Measurements from ENCODE around the gene BPI.
"Not testable (repeated sequence)": the region's sequence is repeated elsewhere in the genome, so short reads cannot be mapped to it uniquely, and the experiment has no call there.

The BPI gene

DNA sequence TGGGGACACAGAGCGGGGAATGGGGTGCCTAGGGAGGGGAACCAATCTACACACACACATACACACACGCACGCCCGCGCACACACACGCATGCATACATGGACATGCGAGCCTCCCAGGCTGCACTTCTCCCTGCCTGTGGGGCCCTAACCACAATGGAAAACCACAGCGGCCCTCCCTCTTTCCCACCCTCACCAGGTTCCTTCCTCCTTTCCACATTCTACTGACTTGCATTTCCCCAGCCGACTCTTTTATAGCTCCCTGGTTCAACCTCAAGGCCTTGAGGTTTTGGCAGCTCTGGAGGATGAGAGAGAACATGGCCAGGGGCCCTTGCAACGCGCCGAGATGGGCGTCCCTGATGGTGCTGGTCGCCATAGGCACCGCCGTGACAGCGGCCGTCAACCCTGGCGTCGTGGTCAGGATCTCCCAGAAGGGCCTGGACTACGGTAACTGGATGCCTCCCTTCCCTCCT is at the start of gene BPI:
Gene BPI (plus strand): TSS at position 249 of the 472 bp plus-strand sequence. CDS start 68 bp downstream, at position 317.
- no peak for DNase-seq

DNA sequence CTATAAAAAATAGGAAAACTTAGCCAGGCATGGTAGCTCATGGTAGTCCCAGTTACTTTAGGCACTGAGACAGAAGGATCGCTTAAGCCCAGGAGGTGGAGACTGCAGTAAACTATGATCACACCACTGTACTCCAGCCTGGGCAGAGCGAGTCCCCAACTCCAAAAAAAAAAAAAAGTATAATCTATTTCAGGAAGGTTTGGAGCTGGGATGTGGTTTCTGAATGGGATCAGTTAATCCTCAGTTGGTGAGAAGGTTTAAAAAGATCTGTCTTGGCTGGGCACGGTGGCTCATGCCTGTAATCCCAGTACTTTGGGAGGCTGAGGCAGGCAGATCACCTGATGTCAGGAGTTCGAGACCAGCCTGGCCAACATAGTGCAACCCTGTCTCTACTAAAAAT is 49.3 kb upstream of the BPI start:
- DNase-seq = not testable (repeated sequence)

DNA sequence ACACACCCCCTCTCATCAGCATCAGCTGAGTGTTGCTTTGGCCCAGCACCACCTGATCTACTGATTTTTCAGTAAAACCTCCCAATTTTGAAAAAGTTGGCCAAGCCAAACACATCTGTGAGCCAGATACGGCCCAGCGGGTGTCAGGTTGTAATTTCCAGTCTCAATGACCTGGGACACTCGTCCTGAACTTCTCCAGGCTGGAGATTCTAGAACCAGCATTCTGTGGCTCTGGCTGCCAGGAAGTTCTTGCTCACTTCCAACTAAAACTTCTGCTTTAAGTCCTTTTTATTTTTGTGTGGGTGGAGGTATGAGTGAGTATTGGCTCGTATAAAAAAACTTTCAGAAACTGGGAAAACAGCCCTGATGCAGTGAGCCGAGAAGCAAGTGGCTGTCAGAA is 48.6 kb upstream of the BPI start:
- no peak for DNase-seq

- no peak for DNase-seq
Observed at GRCh38 chr20:38256021-38256420, 47.9 kb upstream of the BPI start.

GRCh38 chr20:38256966-38257365 is 47.0 kb upstream of the BPI start:
- no peak for DNase-seq

DNA sequence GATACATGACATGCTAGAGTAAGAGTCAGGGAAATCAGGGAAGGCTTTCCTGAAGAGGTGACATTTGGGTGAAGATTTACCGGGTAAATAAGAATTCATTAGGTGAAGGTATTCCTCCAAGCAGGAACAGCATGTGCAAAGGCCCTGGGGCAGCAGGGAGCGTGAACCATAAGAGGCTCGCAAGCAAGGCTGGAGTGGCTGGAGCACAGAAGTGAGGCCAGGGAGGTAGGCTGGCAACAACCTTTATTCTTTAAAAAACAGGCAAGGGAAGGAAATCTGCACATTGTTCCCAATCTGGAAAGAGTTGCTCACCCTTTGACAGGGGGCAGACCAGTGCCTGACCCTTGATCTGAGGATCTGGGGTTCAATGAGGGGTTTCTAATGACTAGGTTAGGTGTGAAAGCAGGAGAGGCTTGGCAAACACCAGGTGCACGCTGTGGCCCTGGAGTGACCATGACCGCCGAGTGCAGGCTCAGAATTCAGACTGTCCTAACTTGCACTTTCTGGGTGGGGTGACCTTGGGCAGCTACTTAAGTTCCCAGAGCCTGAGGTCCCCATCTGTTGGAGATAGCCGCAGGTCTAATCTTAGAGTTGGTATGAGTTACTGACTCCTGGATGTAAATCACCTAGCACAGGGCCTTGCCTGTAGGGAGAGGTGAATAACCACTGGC is 45.3 kb upstream of the BPI start:
- DNase-seq = no peak

DNA sequence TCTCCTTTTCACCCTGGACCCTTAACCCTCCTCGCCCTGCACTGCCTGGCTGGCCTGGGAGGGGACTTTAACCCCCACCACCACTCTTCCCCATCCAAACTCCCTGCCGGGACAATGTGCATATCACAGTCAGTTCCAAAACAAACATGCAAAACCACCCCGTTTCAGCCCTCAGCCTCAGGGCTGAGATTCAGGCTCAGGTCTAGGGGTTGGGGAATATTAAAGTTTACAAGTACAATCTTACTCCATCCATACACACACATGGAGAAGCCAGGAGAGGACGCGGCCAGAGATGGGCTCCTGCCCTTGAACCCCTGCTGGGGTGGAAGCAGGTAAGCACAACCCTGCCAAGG is 44.0 kb upstream of the BPI start:
- no peak for DNase-seq

DNA sequence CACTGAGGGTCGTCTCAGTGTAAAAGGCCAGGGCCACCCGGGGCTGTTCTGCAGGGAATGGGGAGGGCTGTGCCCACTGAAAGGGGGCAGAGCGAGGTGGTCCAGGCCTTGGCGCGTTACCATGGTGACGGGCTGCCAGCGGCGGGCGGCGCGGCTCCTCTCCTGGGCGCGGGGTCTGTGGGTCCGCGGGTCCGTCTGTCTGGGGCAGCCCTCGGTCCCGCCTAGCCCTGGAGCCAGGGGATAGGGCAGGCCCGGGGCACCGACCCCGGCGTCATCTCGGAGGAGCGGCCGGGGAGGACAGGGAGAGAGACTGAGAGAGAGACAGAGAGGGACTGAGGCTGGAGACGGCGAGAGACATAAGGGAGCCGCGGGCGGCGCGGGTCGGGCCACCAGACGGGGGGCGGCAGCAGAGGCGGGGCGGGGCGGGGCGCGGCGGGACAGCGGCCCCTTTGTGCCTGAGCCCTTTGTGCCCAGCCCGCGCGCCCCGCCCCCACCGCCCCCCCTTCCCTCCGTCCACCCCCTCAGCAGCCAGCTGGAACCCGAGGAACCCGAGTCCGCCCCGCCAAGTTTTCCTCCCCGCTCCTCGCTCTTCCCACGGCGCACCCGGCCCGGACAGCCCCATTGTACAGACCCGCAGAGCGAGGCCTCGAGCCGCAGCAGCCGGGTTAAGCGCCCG is 43.4 kb upstream of the BPI start, which contains the start of gene KIAA1755:
Gene KIAA1755 (minus strand): TSS at position 358 of the 676 bp plus-strand sequence. CDS start 235 bp downstream, at position 123.
- DNase-seq = peak; percentile 47 to 60

DNA sequence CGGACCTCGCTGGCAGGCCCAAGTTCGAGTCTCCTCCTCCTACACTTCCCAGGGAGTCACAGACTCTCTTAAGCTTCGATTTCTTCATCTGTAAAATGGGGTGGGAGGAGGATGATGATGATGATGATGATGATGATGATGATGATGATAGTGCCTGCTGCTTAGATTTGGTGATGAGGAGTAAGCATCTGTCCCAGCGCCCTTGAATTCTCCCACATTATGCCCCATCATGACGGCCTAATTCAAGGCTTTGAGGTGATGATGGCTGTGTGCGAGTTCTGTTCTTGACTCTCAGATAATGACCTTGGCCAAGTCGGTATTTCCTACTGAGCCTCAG is 42.9 kb upstream of the BPI start:
- DNase-seq = no peak

- no peak for DNase-seq
Observed at GRCh38 chr20:38262931-38263330, 41.0 kb upstream of the BPI start.

DNA sequence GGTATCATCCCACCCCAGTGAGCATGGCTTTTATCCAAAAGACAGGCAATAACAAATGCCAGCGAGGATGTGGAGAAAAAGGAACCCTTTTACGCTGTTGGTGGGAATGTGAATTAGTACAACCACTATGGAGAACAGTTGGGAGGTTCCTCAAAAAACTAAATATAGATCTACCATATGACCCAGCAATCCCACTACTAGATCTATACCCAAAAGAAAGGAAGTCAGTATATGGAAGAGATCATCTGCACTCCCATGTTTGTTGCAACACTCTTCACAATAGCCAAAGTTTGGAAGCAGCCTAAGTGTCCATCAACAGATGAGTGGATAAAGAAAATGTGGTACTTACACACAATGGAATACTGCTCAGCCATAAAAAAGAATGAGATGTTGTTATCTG is 37.5 kb upstream of the BPI start:
- no peak for DNase-seq

DNA sequence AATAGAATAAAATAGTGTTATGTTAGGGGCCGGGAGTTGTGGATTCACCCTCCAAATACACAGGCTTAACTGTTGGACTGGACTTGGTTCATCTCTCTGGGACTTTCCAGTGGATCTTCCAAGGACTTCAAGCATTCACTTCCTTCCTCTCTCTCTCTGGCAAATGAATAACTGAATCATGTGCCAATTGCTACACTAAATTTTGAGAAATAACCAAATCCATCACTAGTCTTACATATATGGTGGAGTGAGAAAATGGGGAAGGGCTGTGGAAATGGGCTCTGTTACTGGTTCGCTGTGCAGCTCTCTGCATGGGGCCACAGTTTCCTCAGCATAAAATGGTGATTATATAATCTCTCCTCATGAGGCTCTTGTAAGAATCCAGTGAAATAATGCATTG is 36.7 kb upstream of the BPI start:
- DNase-seq = no peak

DNA sequence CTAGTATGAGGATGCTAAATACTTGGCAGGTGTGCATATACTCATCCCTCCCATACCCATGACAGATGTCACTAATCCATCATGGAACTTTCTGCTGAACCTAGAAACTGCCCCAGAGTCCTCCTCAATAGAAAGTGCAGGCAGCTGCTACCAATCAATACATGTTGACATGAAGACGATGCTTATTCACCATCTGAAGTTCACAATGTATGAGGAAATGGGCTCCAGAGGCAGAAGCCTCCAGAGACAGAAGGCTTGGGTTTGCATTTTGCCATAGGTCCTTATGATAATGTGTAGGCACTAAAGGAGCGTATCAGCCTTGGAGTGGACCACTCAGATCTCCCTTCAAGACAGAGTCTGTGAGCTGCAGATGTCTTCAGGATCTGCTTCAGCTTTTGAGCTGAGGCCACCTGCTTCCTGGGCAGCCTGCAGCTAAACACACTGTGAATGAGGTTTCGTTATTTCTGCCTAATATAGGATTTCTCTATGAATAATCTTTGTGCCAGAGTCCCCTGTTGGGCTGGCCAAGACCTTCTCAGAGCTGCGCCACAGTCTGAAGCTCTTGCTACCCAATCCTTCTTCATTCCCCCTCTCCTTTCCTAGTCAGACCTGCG is 35.9 kb upstream of the BPI start:
- DNase-seq = peak; percentile 37 to 77

- no peak for DNase-seq
Observed at GRCh38 chr20:38269040-38269439, 34.9 kb upstream of the BPI start.

DNA sequence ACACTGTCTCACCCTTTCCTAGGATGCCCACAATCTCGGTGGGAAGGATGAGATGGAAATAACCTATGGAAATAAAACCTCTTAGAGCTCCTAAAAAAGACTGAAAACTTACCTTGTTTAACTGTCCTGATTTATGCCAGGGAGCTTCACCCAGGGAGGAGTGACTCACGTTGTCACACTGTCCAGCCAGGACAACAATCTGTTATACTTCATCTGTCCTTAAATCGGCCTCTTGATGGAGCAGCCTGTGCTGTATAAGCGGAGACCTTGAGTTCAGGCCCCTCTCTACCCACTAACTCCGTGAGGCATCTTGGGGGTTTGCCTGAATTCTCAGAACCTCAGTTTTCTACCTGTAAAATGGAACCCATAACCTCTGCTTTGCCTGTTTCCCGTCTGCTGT is 34.2 kb upstream of the BPI start:
- no peak for DNase-seq

DNA sequence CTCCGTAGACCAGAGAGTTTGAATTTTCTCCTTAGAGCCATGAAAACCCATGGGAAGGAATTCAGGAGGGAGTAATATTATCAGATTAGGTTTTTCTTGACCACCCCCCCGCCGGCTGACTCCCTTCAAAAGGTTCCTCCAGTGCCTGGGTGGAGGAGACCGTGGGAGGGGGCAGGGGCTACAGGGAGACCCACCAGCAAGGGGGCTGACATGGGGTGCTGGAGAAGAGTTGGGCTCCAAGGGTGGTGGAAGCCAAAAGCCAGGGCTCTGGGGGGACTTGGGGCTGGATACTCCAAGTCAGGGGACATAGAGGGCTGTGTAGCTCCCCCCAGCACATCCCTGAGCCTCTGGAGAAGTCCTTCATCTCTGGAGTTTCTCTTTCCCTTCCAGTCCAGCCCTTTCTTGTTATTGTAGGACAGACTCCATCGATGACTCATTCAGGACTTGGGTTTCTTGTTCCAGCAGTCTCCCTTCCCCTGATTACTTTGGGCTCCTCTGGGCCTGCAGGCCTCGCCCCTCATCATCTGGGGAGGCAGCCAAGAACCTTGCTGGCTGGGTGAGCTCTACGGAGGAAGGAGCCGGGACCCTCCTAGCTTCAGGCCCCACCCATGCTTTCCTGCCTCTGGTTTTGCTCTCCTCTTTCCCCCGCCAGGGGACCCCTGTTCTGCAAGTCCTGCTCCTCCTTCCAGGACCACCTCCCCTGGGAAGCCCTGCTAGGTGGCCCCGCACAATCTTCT is 32.9 kb upstream of the BPI start:
- DNase-seq = no peak

- DNase-seq = no peak
Observed at GRCh38 chr20:38271608-38272120, 32.3 kb upstream of the BPI start.

DNA sequence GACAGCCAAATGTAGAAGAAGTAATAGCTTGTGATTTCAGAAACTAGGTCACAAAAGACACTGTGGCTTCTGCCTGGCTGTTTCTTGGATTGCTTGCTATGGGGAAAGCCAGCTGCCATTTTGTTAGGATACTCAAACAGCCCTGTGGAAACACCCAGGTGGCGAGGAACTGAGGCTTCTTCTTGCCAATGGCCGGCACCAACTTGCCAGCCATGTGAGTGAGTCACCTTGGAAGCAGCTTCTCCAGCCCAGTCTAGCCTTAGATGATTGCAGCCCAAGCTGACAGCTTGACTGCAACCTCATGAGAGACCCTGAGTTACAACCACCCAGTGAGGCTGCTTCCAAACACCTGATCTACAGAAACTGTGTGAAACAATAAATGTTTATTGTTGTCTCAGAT is 31.6 kb upstream of the BPI start:
- no peak for DNase-seq

GRCh38 chr20:38272961-38273360 is 31.0 kb upstream of the BPI start:
- DNase-seq = no peak

DNA sequence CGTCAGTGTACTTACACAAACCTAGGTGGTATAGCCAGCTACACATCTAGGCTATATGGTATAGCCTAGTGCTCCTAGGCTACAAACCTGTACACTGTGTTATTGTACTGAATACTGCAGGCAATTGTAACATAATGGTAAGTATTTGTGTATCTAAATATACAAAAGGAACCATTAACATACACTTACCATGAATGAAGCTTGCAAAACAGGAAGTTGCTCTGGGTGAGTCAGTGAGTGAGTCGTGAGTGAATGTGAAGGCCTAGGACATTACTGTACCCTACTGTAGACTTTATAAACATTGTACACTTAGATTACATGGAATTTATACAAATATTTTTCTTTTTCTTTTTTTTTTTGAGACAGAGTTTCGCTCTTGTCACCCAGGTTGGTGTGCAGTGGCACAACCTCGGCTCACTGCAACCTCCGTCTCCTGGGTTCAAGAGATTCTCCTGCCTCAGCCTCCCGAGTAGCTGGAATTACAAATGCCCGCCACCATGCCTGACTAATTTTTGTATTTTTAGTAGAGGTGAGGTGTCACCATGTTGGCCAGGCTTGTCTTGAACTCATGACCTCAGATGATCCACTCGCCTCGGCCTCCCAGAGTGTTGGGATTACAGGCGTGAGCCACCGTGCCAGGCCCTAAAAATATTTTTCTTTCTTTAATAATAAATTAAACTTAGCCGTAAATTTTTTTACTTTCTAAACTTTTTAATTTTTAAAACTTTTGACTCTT is 28.0 kb upstream of the BPI start:
- no peak for DNase-seq

GRCh38 chr20:38277285-38277684 is 26.7 kb upstream of the BPI start:
- DNase-seq = no peak

DNA sequence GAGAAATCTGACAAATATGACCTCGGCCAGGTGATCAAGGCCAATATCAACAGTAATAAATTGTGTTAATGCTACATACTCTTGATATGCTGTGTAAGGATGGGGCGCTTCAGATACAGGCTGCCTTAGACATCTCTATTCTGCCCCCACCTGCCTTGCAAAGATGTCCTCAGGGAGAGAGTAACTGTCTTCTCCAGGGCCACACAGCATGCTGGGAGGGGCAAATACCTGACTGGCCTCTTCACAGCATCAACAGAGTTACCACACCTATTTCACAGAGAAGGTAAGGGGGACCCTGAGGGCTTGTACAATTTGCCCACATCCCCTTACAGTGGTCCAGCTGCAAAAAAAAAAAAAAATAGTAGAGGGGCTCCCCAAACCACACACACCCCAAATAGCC is 26.3 kb upstream of the BPI start:
- DNase-seq = peak; percentile 40 to 63

DNA sequence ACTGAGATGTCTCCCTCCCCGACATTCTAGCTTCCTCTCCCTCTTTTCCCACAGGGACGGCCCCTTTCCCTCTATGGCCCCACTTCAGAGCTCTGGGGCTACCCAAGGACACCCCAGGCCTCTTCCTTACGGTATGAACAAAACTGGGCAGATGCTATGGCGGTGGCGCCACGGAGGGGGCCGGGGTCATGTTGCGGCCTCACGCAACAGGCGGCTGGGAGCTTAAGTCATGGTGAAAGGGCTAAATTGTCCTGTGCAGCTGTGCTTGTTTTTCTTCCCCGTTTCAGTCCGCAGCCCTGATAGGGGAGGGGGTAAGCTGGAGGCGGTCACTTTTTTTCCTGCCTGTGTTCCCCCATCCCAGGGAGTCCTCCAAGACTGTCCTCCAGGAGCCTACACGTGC is 25.8 kb upstream of the BPI start:
- peak; percentile 98 to 99 for DNase-seq

Data from NCI-H524 (cell line).